Ishikawa (cell line): Measurements from ENCODE around the gene FIZ1.

Experiments used
- EP300 ChIP-seq: IDR thresholded peaks from 2 replicates; pipeline ENCODE4 v1.6.1; 2012; ENCODE audit warnings: borderline replicate concordance
- RAD21 ChIP-seq: IDR thresholded peaks from 2 replicates; pipeline ENCODE4 v1.6.1; 2012; ENCODE audit warnings: low read depth

- TF ChIP-seq EP300 (no peak), RAD21 (no peak)
Observed at GRCh38 chr19:55584871-55585270, 14.4 kb downstream of the FIZ1 start.
